GM18507 (cell line): ENCODE measurements around the gene MTHFD1L.
A peak's percentile ranks its signal among the peaks of the same experiment; 100 is the strongest.

Experiments
- DNase-seq: peaks from one replicate; pipeline ENCODE4 v3.0.0; 2011; ENCODE audit warnings: low read depth; ENCODE audit not compliant: insufficient read length; ENCODE audit errors: extremely low spot score
- FAIRE-seq: peaks from 2 replicates; lab custom pipeline; 2011; peaks lifted over from hg19 to GRCh38; lab: Jason Lieb, UNC

Gene MTHFD1L

GRCh38 chr6:150863213-150863928 lies 2.1 kb upstream of the MTHFD1L start:
- FAIRE-seq (no peak), DNase-seq (no peak)

DNA sequence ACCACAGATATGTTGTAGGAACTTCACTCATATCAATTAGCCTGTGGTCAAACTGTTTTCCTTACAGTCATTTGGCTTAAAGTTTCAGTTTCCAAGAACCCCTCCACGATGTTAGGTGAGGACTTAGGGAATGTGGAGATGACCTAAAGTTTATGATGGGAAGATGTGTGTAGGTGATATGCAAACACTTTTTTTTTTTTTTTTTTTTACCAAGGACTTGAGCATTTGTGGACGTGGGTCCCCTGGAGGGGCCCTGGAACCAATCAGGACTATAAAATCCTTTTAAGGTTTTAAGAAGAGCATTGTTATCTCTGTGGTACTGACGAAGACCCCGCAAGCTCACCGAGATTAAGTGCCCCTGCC lies 478 bp upstream of the MTHFD1L start:
- FAIRE-seq (no peak), DNase-seq (no peak)

GRCh38 chr6:150866147-150866990 lies 867 bp downstream of the MTHFD1L start:
- FAIRE-seq (peak; percentile 46), DNase-seq (peak; percentile 79)

- FAIRE-seq (no peak), DNase-seq (no peak)
These were observed 1.5 kb downstream of the MTHFD1L start for GRCh38 chr6:150866991-150867501.

- FAIRE-seq, result no peak
- no peak for DNase-seq
These were observed 3.3 kb downstream of the MTHFD1L start for GRCh38 chr6:150868759-150869158.

DNA sequence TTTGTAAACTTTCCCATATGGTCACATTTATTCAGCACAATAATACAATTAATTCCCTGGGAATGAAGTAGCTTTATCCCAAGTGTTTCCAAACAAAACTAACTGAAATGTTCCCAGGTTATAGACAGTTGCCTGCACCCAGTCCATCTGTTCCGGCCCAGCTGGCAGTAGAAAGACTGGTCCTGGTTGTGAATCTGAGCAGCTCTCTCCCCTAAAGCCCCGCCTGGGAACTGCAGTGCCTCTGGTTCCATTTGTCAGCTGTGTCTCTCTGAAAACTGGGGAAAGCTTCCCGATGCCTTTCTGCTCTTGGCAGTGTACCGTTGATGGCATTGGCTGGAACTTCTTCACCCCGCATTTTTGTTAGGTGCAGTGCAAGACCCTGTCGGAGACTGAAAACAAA lies 8.7 kb downstream of the MTHFD1L start:
- DNase-seq (no peak), FAIRE-seq (no peak)

DNA sequence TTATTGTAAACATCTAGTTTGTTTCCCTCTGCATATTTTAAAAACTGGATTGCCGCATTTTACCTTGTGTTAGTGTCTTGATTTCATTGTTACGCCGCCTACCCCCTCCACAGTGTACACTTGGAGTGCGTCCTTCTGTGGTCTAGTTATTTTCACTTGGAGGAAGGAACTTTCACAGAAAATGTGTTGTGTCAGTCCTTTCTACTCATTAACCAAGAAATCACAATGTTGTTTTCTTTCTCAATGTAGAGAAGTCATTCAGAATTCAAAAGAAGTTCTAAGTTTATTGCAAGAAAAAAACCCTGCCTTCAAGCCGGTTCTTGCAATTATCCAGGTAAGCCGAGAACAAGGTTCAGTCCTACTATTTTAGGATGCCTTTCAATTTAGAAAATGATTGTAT lies 10.3 kb downstream of the MTHFD1L start:
- no peak for FAIRE-seq
- no peak for DNase-seq

- DNase-seq, result no peak
- no peak for FAIRE-seq
These were observed 11.1 kb downstream of the MTHFD1L start for GRCh38 chr6:150876598-150876997.

DNA sequence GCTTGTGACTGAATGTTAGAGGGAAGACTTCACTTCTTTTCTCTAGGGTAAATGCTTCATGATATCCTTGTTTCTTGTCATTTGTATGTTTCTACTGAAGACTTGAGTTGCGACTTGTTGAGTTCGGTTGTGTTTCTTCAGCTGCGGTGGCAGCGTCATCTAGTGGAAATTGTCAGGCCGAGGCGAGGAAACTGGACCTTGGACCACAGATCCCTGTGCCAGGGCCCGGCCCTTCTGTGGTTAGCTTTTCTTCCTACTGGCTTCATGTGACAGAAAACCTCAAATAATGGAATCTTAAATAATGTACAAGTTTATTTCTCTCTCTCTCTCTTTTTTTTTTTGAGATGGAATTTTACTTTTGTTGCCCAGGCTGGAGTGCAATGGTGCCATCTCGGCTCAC lies 12.4 kb downstream of the MTHFD1L start:
- FAIRE-seq (no peak), DNase-seq (no peak)

DNA sequence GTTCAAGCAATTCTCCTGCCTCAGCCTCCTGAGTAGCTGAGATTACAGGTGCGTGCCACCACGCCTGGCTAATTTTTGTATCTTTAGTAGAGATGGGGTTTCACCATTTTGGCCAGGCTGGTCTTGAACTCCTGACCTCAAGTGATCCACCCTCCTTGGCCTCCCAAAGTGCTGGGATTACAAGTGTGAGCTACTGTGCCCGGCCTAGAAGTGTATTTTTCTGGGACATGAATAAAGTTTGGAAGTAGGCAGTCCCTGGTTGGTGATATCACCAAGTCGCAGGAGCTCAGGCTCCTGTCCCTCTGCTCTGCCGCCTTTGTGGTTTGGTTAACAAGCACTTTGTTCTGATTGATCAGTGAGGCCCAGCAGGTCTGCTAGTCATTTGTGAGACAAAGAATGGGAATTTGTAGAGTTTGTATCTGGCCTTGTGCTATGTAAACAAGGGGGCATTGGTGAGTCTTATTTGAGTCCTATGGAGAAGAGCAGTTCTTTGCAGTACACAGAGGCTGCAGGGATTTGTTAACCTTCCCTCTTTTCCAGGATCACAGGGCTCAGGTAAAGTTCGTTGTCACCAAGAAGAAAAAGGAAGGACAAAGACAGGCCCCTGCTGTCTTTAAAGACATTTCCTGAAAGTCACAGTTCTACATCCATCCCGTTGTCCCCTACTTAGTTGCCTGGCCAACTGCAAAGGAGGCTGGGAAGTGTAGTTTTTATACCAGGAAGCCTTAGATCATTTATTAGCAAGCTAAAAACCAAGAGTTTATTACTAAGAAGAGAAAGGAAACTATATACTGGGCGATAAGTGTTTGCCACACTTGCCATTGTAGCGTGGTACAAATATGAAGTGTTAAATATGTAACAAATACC lies 13.1 kb downstream of the MTHFD1L start:
- DNase-seq (no peak), FAIRE-seq (no peak)

DNA sequence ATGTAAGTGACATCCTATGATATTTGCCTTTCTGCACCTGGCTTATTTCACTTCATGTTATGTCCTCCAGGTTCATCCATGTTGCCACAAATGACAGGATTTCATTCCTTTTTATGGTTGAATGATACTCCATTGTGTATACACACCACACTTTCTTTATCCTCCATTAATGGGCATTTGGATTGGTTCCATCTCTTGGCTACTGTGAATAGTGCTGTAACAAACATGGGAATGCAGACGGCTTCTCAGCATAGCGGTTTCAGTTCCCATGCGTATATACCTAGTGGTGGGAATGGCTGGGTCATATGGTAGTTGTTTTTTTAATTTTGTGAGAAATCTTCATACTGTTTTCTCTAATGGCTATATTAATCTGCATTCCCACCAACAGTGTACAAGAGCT lies 14.8 kb downstream of the MTHFD1L start:
- no peak for FAIRE-seq
- no peak for DNase-seq

- FAIRE-seq, result no peak
- no peak for DNase-seq
These were observed 16.5 kb downstream of the MTHFD1L start for GRCh38 chr6:150881911-150882481.

- DNase-seq (no peak), FAIRE-seq (no peak)
These were observed 18.0 kb downstream of the MTHFD1L start for GRCh38 chr6:150883521-150883920.

DNA sequence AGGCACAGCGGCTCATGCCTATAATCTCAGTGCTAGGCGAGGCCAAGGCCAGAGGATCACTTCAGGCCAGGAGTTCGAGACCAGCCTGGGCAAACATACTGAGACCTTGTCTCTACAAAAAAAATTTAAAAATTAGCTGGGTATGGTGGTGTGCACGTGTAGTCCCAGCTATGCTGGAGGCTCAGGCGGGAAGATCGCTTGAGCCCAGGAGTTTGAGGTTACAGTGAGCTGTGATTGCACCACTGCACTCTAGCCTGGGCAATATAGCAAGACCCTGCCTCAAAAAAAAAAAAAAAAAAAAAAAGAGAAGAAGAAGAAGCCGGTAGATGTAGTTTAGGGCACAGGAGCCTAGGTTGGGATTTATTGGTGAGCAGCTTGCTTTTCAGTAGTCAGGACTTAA lies 20.7 kb downstream of the MTHFD1L start:
- DNase-seq (no peak), FAIRE-seq (no peak)

- FAIRE-seq, result peak; percentile 55
- no peak for DNase-seq
These were observed 22.6 kb downstream of the MTHFD1L start for GRCh38 chr6:150887978-150888563.

GRCh38 chr6:150890346-150890745 lies 24.8 kb downstream of the MTHFD1L start:
- DNase-seq (no peak), FAIRE-seq (no peak)

DNA sequence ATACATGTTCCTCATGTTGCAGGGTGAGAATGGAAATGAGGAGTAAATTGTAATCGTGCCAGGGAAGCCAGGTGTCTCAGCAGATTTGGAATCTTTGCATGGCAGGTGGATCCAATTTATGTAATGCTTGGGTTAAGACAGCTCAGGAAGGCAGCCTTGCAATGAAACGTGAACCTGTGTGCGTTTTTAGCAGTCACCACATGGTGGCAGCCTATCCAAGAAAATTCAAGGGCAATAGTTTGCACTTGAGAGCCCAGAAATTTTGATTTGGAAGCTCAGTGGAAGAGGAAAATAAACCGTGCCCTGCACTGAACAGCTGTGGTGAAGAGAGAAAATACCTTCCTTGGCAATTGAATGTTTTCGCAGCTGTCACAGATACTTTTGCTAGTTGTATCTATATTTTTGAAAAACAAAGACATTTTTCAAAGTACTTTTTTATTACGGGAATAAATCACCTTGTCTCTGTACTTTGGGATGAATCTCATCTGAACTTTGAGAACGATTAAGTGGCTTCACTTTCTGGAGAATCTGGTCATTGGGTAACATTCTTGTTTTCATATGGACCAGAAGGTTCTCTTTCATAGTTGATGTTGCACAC lies 26.5 kb downstream of the MTHFD1L start:
- FAIRE-seq, result peak; percentile 84
- DNase-seq, result no peak

DNA sequence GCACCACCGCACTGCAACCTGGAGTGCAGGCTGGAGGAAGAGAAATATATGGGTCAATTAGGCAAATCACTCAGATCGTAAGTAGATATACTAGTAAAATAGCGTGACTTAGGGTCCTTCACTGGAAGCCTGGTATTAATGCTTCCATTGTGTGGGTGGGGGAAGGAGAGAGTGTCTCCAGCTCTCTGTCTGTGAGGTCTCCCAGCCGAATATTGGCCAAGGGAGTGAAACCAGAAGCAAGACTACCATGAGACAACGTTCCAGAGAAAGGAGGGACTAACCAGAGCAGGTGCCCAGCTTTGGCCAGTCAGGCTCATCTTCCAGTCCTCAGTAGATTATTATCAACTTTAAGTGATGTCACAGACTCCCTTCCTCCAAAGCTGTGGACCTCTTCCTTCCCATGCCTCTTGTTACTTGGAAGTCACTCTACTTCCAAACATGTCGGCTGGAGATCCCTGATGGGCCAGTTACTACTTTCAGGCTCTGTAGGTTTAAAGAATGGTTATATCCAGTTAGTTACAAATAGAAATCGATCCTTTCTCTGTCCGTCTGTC lies 28.8 kb downstream of the MTHFD1L start:
- no peak for DNase-seq

More for the DNA sequence above, 28.8 kb downstream of the MTHFD1L start:
- no peak for FAIRE-seq
